ENCODE results near the gene TANGO2. TPM values are rescaled to one million over a fixed set of nuclear protein-coding genes. Genes with fewer than 3 reads are reported as not detected.

The TANGO2 gene
- total RNA-seq, 1 experiment from 2014 or later = 17.0 TPM

GRCh38 chr22:20034143-20034542 is 13.2 kb downstream of the TANGO2 start:
- Histone ChIP-seq H3K9me2 (ENCODE audit: insufficient read depth) (no peaks in the 10 kb centered on the region), H3K36me3 (ENCODE audit: control insufficient read depth in 1 of 2, insufficient read depth in 2 of 2, low read length in 2 of 2) (no peaks in the 10 kb centered on the region), H3K27ac (ENCODE audit: low read depth, low read length) (no peak overlapping the region), H2AFZ (ENCODE audit: low read depth, low read length, poor library complexity, severe bottlenecking) (no peak overlapping the region), H3K9ac (ENCODE audit: low read length) (no peak overlapping the region), H4K20me1 (ENCODE audit: insufficient read depth) (no peaks in the 10 kb centered on the region), H3K4me1 (ENCODE audit: control insufficient read depth in 1 of 2, insufficient read depth in 2 of 2, low read length in 2 of 2) (peaks cover 2 to 14% of the 10 kb centered on the region in 2 experiments; a peak in 3 of 4 replicates), H3K4me3 (replicated peaks in 1 of 2; ENCODE audit: low read depth in 1 of 2, low read length in 2 of 2) (no peak overlapping the region), H3K4me2 (ENCODE audit: low read length) (no peak overlapping the region), H3K9me3 (ENCODE audit: control insufficient read depth in 1 of 2, insufficient read depth in 1 of 2, low read depth in 1 of 2, low read length in 2 of 2) (no peaks in the 10 kb centered on the region), H3K79me2 (ENCODE audit: insufficient read depth, low read length) (no peaks in the 10 kb centered on the region), H3K27me3 (ENCODE audit: insufficient read depth, low read length) (no peaks in the 10 kb centered on the region)
- DNase-seq (ENCODE audit: low read depth, low spot score) (no peak), ATAC-seq (no peak)
- RAD21 ChIA-PET (ENCODE audit: low non-redundant PET in 1 of 2, low total read pairs in 2 of 2, uncharacterized antibody in 2 of 2, unreplicated experiment in 2 of 2) = no interaction called here
- POLR2A ChIA-PET = no interaction called here
- intact Hi-C loops (cut with micrococcal nuclease) = no loop called here
- BruUV-seq (replicated peaks) = no TSS peak
- CTCF ChIA-PET = interaction anchor here (0.7 kb wide), 1 partner anchor 72 kb away, joined by 5 read pairs; no protein-coding TSS in a partner anchor
- TF ChIP-seq EZH2phosphoT487 (IDR thresholded peaks at IDR 0.05; ENCODE audit: borderline replicate concordance) = no peak
- TF ChIP-seq SP1 (IDR thresholded peaks at IDR 0.05; ENCODE audit: low read depth) = no peak
- TF ChIP-seq, protein P1, sequence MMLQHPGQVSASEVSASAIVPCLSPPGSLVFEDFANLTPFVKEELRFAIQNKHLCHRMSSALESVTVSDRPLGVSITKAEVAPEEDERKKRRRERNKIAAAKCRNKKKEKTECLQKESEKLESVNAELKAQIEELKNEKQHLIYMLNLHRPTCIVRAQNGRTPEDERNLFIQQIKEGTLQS (IDR thresholded peaks at IDR 0.05) = no peak
- TF ChIP-seq ELF1 (IDR thresholded peaks at IDR 0.05; ENCODE audit: borderline replicate concordance, low read depth) = no peak
- no peak for TF ChIP-seq FOSL1 (IDR thresholded peaks at IDR 0.05; ENCODE audit: low read depth)
- TF ChIP-seq POLR2A (IDR thresholded peaks at IDR 0.05; ENCODE audit: borderline replicate concordance, extremely low read depth, insufficient read depth, insufficient read length) = no peak
- TF ChIP-seq EZH2 (IDR thresholded peaks at IDR 0.05) = no peak
- no peak for TF ChIP-seq ZFX (IDR thresholded peaks at IDR 0.05)
- no peak for TF ChIP-seq MAX (IDR thresholded peaks at IDR 0.05)
- no peak for TF ChIP-seq EGR1 (IDR thresholded peaks at IDR 0.05; ENCODE audit: low read depth)
- no peak for TF ChIP-seq ZBTB33 (IDR thresholded peaks at IDR 0.05; ENCODE audit: extremely low read depth, insufficient replicate concordance, low read length)
- TF ChIP-seq, protein P2, sequence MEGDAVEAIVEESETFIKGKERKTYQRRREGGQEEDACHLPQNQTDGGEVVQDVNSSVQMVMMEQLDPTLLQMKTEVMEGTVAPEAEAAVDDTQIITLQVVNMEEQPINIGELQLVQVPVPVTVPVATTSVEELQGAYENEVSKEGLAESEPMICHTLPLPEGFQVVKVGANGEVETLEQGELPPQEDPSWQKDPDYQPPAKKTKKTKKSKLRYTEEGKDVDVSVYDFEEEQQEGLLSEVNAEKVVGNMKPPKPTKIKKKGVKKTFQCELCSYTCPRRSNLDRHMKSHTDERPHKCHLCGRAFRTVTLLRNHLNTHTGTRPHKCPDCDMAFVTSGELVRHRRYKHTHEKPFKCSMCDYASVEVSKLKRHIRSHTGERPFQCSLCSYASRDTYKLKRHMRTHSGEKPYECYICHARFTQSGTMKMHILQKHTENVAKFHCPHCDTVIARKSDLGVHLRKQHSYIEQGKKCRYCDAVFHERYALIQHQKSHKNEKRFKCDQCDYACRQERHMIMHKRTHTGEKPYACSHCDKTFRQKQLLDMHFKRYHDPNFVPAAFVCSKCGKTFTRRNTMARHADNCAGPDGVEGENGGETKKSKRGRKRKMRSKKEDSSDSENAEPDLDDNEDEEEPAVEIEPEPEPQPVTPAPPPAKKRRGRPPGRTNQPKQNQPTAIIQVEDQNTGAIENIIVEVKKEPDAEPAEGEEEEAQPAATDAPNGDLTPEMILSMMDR (IDR thresholded peaks at IDR 0.05 in 2 of 3, conservative IDR thresholded peaks at IDR 0.05 in 1 of 3; ENCODE audit: borderline replicate concordance in 1 of 3, insufficient read depth in 1 of 3, low read depth in 2 of 3, low read length in 2 of 3) = no peak
- no peak for TF ChIP-seq YY1 (IDR thresholded peaks at IDR 0.05; ENCODE audit: extremely low read depth, insufficient replicate concordance, low read depth, low read length)
- TF ChIP-seq RAD21 (IDR thresholded peaks at IDR 0.05; ENCODE audit: low read depth) = no peak
- TF ChIP-seq SRF (IDR thresholded peaks at IDR 0.05; ENCODE audit: low read depth) = no peak
- no peak for TF ChIP-seq JUND (IDR thresholded peaks at IDR 0.05)
- no peak for TF ChIP-seq TCF7L2 (IDR thresholded peaks at IDR 0.05; ENCODE audit: borderline replicate concordance, extremely low read depth, insufficient read depth, insufficient read length)
- TF ChIP-seq, protein P3, sequence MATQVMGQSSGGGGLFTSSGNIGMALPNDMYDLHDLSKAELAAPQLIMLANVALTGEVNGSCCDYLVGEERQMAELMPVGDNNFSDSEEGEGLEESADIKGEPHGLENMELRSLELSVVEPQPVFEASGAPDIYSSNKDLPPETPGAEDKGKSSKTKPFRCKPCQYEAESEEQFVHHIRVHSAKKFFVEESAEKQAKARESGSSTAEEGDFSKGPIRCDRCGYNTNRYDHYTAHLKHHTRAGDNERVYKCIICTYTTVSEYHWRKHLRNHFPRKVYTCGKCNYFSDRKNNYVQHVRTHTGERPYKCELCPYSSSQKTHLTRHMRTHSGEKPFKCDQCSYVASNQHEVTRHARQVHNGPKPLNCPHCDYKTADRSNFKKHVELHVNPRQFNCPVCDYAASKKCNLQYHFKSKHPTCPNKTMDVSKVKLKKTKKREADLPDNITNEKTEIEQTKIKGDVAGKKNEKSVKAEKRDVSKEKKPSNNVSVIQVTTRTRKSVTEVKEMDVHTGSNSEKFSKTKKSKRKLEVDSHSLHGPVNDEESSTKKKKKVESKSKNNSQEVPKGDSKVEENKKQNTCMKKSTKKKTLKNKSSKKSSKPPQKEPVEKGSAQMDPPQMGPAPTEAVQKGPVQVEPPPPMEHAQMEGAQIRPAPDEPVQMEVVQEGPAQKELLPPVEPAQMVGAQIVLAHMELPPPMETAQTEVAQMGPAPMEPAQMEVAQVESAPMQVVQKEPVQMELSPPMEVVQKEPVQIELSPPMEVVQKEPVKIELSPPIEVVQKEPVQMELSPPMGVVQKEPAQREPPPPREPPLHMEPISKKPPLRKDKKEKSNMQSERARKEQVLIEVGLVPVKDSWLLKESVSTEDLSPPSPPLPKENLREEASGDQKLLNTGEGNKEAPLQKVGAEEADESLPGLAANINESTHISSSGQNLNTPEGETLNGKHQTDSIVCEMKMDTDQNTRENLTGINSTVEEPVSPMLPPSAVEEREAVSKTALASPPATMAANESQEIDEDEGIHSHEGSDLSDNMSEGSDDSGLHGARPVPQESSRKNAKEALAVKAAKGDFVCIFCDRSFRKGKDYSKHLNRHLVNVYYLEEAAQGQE (IDR thresholded peaks at IDR 0.05; ENCODE audit: low read depth) = no peak

Data from HCT116 (cell line).